SK-N-MC (cell line): Measurements from ENCODE around the gene SMG7.

Experiments used
- EZH2 ChIP-seq: fragments of 200-600 bp; sonication (generic); IDR thresholded peaks from one replicate; pipeline ENCODE4 v1.6.1; 2017; ENCODE audit warnings: antibody characterized with exemption
- FOXP2 ChIP-seq: optimal IDR thresholded peaks from 2 replicates; pipeline ENCODE3; 2011; ENCODE audit warnings: mild to moderate bottlenecking, moderate library complexity; ENCODE audit not compliant: insufficient read depth; ENCODE audit errors: extremely low read length, control extremely low read depth
- POLR2AphosphoS5 ChIP-seq: IDR thresholded peaks from 2 replicates; pipeline ENCODE4 v1.6.1; 2012; ENCODE audit warnings: mild to moderate bottlenecking, low read depth, low read length, borderline replicate concordance

DNA sequence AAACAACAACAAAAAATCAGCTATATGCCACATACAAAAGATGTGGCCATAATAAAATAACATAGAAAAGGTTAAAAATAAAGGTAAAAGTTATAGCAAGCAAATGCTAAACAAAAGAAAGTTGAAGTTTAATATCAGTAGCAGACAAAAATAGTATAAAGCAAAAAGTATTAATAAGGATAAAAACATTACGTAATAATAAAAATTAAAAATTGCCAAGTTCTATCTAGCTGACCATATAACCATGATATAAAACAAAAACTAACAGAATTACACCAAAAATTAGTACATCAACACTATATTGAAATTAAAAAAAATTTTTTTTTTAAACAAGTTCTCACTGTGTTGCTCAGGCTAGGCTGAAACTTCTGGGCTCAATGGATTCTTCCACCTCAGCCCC lies 15.5 kb upstream of the SMG7 start:
- TF ChIP-seq EZH2 (no peak), POLR2AphosphoS5 (no peak), FOXP2 (no peak)
